HG03045 (cell line): ENCODE results near the gene MOG.
"Not testable (repeated sequence)": the region's sequence is repeated elsewhere in the genome, so short reads cannot be mapped to it uniquely, and the experiment has no call there.

Experiments
- ATAC-seq: cut with Tn5 transposase; IDR thresholded peaks from one replicate; pipeline ENCODE4 v1.9.1; 2021; ENCODE audit warnings: mild to moderate bottlenecking, moderate library complexity; ENCODE audit not compliant: unreplicated experiment

MOG gene

DNA sequence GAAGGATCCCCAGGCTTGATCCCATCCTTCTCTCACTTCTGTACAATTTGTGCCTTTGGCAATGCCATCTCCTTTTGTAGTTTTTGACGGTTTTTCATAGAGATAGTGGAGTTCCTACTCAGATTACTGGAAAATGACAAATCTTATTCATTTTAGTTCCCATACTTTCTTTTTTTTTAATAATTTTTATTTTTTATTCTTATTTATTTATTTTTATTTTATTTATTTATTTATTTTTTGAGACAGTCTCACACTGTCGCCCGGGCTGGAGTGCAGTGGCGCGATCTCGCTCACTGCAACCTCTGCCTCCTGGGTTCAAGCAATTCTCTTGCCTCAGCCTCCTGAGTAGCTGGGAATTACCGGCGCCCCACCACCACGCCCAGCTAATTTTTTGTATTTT lies 19.6 kb upstream of the MOG start:
- ATAC-seq = no peak

GRCh38 chr6:29641430-29642148 lies 15.3 kb upstream of the MOG start:
- no peak for ATAC-seq

- no peak for ATAC-seq
These were observed 8.8 kb upstream of the MOG start for GRCh38 chr6:29647927-29648642.

GRCh38 chr6:29649701-29650673 lies 6.9 kb upstream of the MOG start:
- peak; percentile 93 for ATAC-seq

DNA sequence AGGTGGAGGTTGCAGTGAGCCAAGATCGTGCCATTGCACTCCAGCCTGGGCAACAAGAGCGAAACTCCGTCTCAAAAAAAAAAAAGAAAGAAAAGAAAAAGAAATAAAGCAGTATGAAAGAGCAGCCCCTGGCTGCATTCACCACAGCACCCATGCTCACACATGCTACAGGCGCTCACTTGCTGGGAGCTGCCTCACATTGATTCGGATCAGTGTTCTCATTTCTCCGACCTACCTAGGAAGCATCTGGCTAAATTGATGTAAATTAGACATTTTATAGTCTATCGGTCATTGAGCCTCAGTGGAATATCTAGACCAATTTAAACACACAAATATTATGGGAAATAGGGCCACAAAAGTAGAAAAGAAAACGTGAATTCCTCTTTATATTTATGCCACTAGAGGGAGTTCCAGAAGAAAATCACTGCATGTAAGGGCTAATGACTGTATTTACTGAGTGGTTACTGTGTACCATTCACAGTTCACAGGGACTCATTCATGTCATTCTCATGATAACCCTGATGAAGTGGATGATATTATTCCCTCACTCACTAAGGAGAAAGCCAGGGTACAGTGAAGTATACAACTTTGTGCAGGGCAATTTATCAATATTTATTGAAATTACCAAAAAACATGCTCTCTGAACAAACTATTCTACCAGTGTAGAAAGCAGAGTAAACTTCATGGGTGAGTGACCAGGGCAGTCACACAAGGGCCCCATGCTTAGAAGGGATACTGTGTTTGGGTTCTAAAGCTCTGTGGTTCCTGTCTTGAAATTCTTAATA lies 5.3 kb upstream of the MOG start:
- ATAC-seq = no peak

GRCh38 chr6:29652198-29652584 lies 4.7 kb upstream of the MOG start:
- no peak for ATAC-seq

- no peak for ATAC-seq
These were observed 3.3 kb upstream of the MOG start for GRCh38 chr6:29653452-29654038.

- ATAC-seq = no peak
These were observed 1.2 kb upstream of the MOG start for GRCh38 chr6:29655658-29656057.

DNA sequence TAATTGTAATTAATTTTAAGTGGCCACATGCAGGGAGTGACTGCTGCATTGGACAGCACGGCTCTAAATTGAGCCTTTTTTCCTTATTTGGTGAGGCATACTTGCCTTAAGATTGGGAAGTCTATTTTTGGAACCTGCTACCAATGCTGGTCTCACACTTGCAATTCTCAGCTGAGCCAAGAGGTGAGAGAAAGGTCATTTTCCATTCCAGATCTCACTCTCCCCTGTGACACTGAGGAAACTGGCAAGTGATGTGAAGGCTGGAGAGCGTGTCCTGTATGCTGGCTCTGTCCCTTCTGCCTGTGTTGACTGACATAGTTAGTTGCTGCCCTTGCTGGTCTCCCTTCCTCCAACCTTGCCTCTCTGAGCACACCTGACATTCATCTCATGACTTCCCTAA lies 735 bp upstream of the MOG start:
- ATAC-seq = no peak

- no peak for ATAC-seq
These were observed 4.2 kb downstream of the MOG start for GRCh38 chr6:29661071-29661470.

DNA sequence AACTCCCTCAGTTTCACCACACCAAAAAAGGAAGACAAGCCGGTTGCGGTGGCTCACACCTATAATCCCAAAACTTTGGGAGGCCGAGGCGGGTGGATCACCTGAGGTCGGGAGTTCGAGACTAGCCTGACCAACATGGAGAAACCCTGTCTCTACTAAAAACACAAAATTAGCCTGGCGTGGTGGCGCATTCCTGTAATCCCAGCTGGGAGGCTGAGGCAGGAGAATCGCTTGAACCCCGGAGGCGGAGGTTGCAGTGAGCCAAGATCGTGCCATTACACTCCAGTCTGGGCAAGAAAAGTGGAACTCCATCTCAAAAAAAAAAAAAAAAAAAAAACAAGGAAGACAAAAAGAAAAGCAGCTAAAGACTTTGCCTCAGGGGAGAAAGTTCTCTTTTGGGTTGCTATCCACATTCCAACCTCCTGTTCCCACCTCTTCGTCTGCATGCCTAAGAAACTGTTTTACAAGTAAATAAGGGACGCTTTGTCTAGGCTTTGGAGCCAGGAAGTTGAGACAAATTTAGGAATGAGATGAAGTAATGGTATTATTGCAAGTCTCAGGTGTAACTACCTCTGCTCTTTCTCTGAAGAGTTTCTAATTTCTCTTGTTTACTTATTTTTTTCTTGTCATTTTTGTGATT lies 4.7 kb downstream of the MOG start:
- ATAC-seq = not testable (repeated sequence)

GRCh38 chr6:29663300-29664042 lies 6.6 kb downstream of the MOG start:
- no peak for ATAC-seq

GRCh38 chr6:29665942-29666825 lies 9.3 kb downstream of the MOG start:
- ATAC-seq = no peak

- ATAC-seq = no peak
These were observed 9.9 kb downstream of the MOG start for GRCh38 chr6:29666826-29667130.

- ATAC-seq = no peak
These were observed 10.3 kb downstream of the MOG start for GRCh38 chr6:29667158-29667557.

DNA sequence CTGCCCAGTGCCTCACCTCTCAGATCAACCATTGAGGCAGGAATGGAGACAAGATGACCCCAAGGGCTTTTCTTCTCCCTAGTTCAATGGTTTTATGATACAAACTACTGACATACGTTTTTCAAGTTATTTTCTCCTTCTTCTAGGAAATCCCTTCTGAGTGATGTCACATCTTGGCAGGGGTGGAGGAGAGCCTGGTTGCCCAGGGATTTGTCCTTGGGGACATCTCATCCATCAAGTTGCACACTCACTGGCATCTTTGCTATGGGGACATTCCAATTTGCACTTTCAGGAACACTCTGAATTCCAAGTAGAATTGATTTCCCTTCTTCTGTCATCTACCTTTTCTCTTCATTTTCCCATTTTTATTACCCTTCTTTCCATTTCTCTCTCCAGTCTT lies 14.1 kb downstream of the MOG start:
- no peak for ATAC-seq

GRCh38 chr6:29672116-29672515 lies 15.2 kb downstream of the MOG start:
- ATAC-seq = not testable (repeated sequence)

GRCh38 chr6:29673161-29673560 lies 16.3 kb downstream of the MOG start:
- no peak for ATAC-seq
